ENCODE results near the gene AFF3. TPM values are rescaled to one million over a fixed set of nuclear protein-coding genes. Genes with fewer than 3 reads are reported as not detected.
A peak's percentile ranks its signal among the peaks of the same experiment; 100 is the strongest.

Gene AFF3
- total and polyA plus RNA-seq, 2 of the 8 experiments (the other 6 are each of a cell fraction or from before 2014, with no cell fraction given), result 0.27 to 3.0 TPM

- FAIRE-seq, result no peak
- Histone ChIP-seq H4K20me1 (replicated peaks in 1 of 2; ENCODE audit: control insufficient read depth in 1 of 2, insufficient read depth in 2 of 2, low read length in 2 of 2) (no peaks in the 10 kb centered on the region), H2AK5ac (ENCODE audit: low read depth, low read length) (no peak overlapping the region), H3K79me2 (ENCODE audit: control insufficient read depth in 1 of 2, insufficient read depth in 2 of 2, low read length in 2 of 2) (no peaks in the 10 kb centered on the region), H3K14ac (ENCODE audit: insufficient read length) (no peak overlapping the region), H2BK120ac (replicated peaks; ENCODE audit: low read depth, low read length) (no peak overlapping the region), H2BK20ac (ENCODE audit: low read length) (no peak overlapping the region), H3K27ac (ENCODE audit: low read depth, low read length) (no peak overlapping the region), H3K23ac (ENCODE audit: insufficient read length) (no peak overlapping the region), H3K4ac (replicated peaks; ENCODE audit: insufficient read length, low read depth, low read length) (no peak overlapping the region), H4K8ac (ENCODE audit: extremely low read depth, insufficient read depth, low read length) (peak overlapping the region; percentile 16; the same call in 1 of the 2 replicates), H3K4me1 (replicated peaks in 1 of 4; ENCODE audit: control insufficient read depth in 3 of 4, insufficient read depth in 4 of 4, low read length in 3 of 4) (no peaks in the 10 kb centered on the region), H3K9ac (replicated peaks in 1 of 4; ENCODE audit: extremely low read depth in 1 of 4, low read depth in 3 of 4, low read length in 3 of 4) (no peak overlapping the region), H2BK12ac (ENCODE audit: low read depth, low read length) (no peak overlapping the region), H3K4me2 (ENCODE audit: insufficient read depth in 1 of 2, low read depth in 2 of 2, low read length in 2 of 2) (no peak overlapping the region), H2AFZ (ENCODE audit: low read length) (no peak overlapping the region), H3K79me1 (ENCODE audit: low read depth, low read length) (no peaks in the 10 kb centered on the region), H3K9me3 (ENCODE audit: insufficient read depth in 2 of 2, low read depth in 1 of 2, low read length in 1 of 2) (no peaks in the 10 kb centered on the region), H3K56ac (replicated peaks; ENCODE audit: insufficient read length, low read depth, low read length) (no peak overlapping the region), H3K27me3 (replicated peaks in 1 of 4; ENCODE audit: control insufficient read depth in 3 of 4, extremely low read depth in 1 of 4, insufficient read depth in 3 of 4, low read length in 3 of 4) (no peaks in the 10 kb centered on the region), H2BK5ac (ENCODE audit: low read depth, low read length) (no peak overlapping the region), H3K18ac (ENCODE audit: extremely low read depth, low read length) (no peak overlapping the region), H4K91ac (replicated peaks; ENCODE audit: insufficient read length, low read length) (no peak overlapping the region), H4K5ac (ENCODE audit: insufficient read length, low read depth, low read length) (no peak overlapping the region), H2BK15ac (ENCODE audit: low read length) (no peak overlapping the region), H3K36me3 (ENCODE audit: control insufficient read depth in 2 of 4, insufficient read depth in 4 of 4, low read length in 3 of 4) (no peaks in the 10 kb centered on the region), H3K23me2 (ENCODE audit: low read depth, low read length) (no peaks in the 10 kb centered on the region; the same call in 1 of the 2 replicates), H3K4me3 (ENCODE audit: extremely low read depth in 1 of 4, insufficient read depth in 2 of 4, low read depth in 3 of 4, low read length in 4 of 4) (no peak overlapping the region)
- ChIA-PET POLR2A (ENCODE audit: partially characterized antibody) (no interaction called here), CTCF (ENCODE audit: partially characterized antibody) (no interaction called here)
- DNase-seq (ENCODE audit: low read depth in 1 of 2, low spot score in 2 of 2), result no peak
- WGBS, 2 experiments (ENCODE audit: extremely low coverage in 1 of 2, insufficient coverage in 1 of 2, insufficient read length in 1 of 2, insufficient replicate concordance in 2 of 2, low coverage in 1 of 2, low lambda C conversion rate in 2 of 2, missing lambda C conversion rate in 1 of 2), result 91% methylated on average over 19 of the region's 19 CpGs; no CpG with 5 or more reads in 1 of the 2 experiments
- TF ChIP-seq JUN (IDR thresholded peaks at IDR 0.05; ENCODE audit: low read depth, low read length), result no peak
- no peak for TF ChIP-seq YY1 (IDR thresholded peaks at IDR 0.05; ENCODE audit: low read depth, low read length)
- TF ChIP-seq RNF2 (IDR thresholded peaks at IDR 0.05; ENCODE audit: borderline replicate concordance, low read depth, low read length, missing control alignments, poor library complexity, severe bottlenecking), result no peak
- TF ChIP-seq CEBPB (IDR thresholded peaks at IDR 0.05; ENCODE audit: low read depth, low read length), result no peak
- no peak for TF ChIP-seq POLR2AphosphoS5 (IDR thresholded peaks at IDR 0.05; ENCODE audit: low read depth, low read length)
- no peak for TF ChIP-seq GABPA (IDR thresholded peaks at IDR 0.05; ENCODE audit: borderline replicate concordance, insufficient read depth, low read length)
- TF ChIP-seq FOSL1 (IDR thresholded peaks at IDR 0.05; ENCODE audit: insufficient read depth, low read depth, low read length), result no peak
- no peak for TF ChIP-seq NRF1 (IDR thresholded peaks at IDR 0.05; ENCODE audit: low read depth, low read length)
- TF ChIP-seq RXRA (IDR thresholded peaks at IDR 0.05; ENCODE audit: insufficient read depth, low read depth, low read length), result no peak
- no peak for TF ChIP-seq CHD2 (IDR thresholded peaks at IDR 0.05; ENCODE audit: low read length)
- TF ChIP-seq E2F6 (IDR thresholded peaks at IDR 0.05), result no peak
- TF ChIP-seq NANOG (IDR thresholded peaks at IDR 0.05; ENCODE audit: insufficient read depth, low read depth, low read length, poor library complexity, severe bottlenecking), result no peak
Observed at GRCh38 chr2:99636144-99637034, 506.0 kb downstream of the AFF3 start.
